Measurements from ENCODE around the gene OR14I1. TPM values are rescaled to one million over a fixed set of nuclear protein-coding genes. Genes with fewer than 3 reads are reported as not detected.

Gene OR14I1
- total and polyA plus RNA-seq, 11 donors, result not detected

DNA sequence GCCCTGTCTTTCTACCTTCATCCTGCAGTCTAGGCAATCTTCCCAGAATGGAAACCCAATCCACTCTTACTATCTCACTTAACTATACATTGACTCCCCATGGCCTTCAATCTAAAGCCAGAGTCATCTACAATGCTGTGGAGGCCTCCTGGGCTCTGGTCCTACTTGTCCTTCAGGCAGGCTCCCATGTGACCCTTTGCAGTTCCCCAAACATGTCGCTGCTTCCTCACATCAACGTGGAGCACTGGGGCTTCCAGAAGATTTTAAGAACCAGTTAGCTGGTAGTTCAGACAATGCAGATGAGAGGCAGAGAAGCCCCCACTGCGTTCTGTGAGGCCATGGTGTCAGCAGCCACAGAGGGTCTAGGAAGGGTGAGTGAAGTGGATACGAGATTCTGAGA is 34.4 kb upstream of the OR14I1 start:
- Histone ChIP-seq H3K4me1 (no peaks in the 10 kb centered on the region), H3K36me3 (no peaks in the 10 kb centered on the region), H3K27ac (peak overlapping the region in 1 of 12 donors; percentile 25), H3K4me3 (no peak overlapping the region), H3K27me3 (peaks cover 0 to 8% (median 0%) of the 10 kb centered on the region in 9 donors), H3K9me3 (peaks cover 0 to 12% (median 0%) of the 10 kb centered on the region in 12 donors)
- TF ChIP-seq, protein P1, sequence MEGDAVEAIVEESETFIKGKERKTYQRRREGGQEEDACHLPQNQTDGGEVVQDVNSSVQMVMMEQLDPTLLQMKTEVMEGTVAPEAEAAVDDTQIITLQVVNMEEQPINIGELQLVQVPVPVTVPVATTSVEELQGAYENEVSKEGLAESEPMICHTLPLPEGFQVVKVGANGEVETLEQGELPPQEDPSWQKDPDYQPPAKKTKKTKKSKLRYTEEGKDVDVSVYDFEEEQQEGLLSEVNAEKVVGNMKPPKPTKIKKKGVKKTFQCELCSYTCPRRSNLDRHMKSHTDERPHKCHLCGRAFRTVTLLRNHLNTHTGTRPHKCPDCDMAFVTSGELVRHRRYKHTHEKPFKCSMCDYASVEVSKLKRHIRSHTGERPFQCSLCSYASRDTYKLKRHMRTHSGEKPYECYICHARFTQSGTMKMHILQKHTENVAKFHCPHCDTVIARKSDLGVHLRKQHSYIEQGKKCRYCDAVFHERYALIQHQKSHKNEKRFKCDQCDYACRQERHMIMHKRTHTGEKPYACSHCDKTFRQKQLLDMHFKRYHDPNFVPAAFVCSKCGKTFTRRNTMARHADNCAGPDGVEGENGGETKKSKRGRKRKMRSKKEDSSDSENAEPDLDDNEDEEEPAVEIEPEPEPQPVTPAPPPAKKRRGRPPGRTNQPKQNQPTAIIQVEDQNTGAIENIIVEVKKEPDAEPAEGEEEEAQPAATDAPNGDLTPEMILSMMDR (IDR thresholded peaks at IDR 0.05), result no peak
- TF ChIP-seq POLR2A (IDR thresholded peaks at IDR 0.05), result no peak
- WGBS, 4 donors, result 58 to 77% (median 62%) methylated on average over 4 of the region's 4 CpGs
- intact Hi-C loops (cut with DNase I), result no loop called here
- DNase-seq, result no peak
- no peak for ATAC-seq

DNA sequence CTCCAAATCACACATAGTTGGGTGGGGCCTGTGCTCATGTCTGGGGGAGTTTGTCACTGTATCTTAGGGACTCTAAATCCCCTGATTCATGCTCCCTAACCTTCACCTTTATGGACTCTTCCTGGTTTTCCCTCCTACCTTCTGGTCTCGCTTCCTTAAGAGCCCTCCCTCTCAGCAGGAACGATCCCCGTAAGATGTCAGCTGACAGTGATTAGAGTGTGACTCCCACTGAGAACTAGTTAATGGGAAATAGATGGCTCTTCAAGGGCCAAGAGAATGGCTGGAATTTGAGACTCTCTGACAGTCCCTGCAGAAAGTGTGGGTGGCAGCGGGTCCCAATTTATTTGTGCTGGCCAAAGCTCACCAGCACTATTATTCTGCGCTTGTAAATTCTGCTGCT is 31.0 kb upstream of the OR14I1 start:
- intact Hi-C loops (cut with DNase I), result no loop called here
- DNase-seq, result no peak
- no peak overlapping the region for H3K27ac ChIP-seq
- 71 to 90% (median 79%) methylated on average over 5 of the region's 5 CpGs for WGBS, 4 donors
- TF ChIP-seq POLR2A (IDR thresholded peaks at IDR 0.05), result no peak
- TF ChIP-seq, protein P1 (IDR thresholded peaks at IDR 0.05), result no peak
- no peaks in the 10 kb centered on the region for H3K36me3 ChIP-seq
- H3K4me3 ChIP-seq, result no peak overlapping the region
- peaks cover 0 to 4% (median 0%) of the 10 kb centered on the region in 9 donors for H3K27me3 ChIP-seq
- H3K9me3 ChIP-seq, result peaks cover 0 to 12% (median 0%) of the 10 kb centered on the region in 12 donors
- ATAC-seq, result no peak
- no peaks in the 10 kb centered on the region for H3K4me1 ChIP-seq

DNA sequence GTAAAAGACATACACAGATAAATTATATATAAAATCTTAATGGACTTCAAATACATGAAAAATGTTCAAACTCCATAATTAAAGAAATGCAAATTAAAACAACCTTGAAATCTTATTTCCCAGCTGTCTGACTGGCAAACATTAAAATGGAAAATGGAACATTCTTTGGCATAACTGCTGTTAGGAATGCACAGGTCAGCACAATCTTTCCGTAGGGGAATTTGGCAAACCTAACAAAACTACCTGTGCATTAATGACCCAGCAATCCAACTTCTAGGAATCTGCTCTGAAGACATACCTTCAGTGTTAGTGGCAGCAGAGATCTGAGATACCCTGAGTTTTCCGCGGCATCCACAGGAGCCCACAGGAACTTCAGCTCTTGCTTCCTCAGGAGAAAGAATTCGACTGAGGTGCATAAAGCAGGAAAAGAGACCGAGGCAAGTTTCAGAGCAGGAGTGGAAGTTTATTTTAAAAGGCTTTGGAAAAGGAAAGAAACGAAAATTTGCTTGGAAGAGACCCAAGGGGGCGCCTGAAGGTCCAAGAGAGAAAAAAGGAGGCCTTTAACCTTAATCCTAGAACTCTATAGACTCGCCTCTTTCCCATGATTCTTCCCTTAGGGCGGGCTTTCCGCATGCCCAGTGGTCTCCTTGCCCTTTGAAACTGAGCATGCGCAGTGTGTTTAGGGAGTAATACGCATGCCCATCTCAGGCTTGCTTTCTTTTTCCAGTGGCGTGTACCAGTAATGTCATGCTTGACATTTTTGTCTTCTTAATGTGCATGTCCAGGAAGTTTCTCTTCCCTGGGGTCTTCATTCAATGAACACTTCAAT is 28.2 kb upstream of the OR14I1 start:
- Histone ChIP-seq H3K9me3 (peaks cover 0 to 12% (median 0%) of the 10 kb centered on the region in 12 donors), H3K4me1 (no peaks in the 10 kb centered on the region), H3K36me3 (no peaks in the 10 kb centered on the region), H3K27me3 (no peaks in the 10 kb centered on the region), H3K27ac (no peak overlapping the region), H3K4me3 (no peak overlapping the region)
- WGBS, 4 donors, result 68 to 77% (median 70%) methylated on average over 13 of the region's 13 CpGs
- TF ChIP-seq, protein P1 (IDR thresholded peaks at IDR 0.05), result no peak
- TF ChIP-seq POLR2A (IDR thresholded peaks at IDR 0.05), result no peak
- no peak for ATAC-seq
- intact Hi-C loops (cut with DNase I), result no loop called here
- no peak for DNase-seq

DNA sequence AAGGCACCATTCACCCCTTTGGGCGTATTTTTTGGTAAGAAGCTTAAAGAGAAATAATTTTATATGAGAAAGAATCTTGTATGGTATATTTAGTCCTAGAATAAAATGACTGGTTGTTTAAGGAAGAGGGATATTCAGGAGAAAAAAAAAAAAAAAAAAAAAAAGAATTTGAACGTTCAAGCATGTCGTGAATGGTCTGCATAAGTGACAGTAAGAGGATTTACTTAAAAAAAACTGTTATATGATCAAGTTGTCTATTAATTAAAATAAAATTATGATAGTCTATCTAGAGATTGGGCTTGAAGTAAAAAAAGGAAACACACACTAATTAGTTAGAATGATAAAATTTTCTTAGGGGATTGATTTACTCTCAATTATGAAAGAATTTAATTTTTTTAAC is 11.7 kb upstream of the OR14I1 start:
- DNase-seq (no peak), ATAC-seq (no peak)
- peaks cover 0 to 13% (median 0%) of the 10 kb centered on the region in 9 donors for H3K27me3 ChIP-seq
- H3K4me1 ChIP-seq, result peaks cover 0 to 21% (median 0%) of the 10 kb centered on the region in 12 donors
- no peaks in the 10 kb centered on the region for H3K36me3 ChIP-seq
- no peak overlapping the region for H3K4me3 ChIP-seq
- 32 to 58% (median 35%) methylated on average over 3 of the region's 3 CpGs for WGBS, 4 donors
- intact Hi-C loops (cut with DNase I), result no loop called here
- H3K27ac ChIP-seq, result no peak overlapping the region
- TF ChIP-seq POLR2A (IDR thresholded peaks at IDR 0.05), result no peak
- TF ChIP-seq, protein P1 (IDR thresholded peaks at IDR 0.05), result no peak
- H3K9me3 ChIP-seq, result peaks cover 0 to 30% (median 9%) of the 10 kb centered on the region in 12 donors
